Panc1 (cell line): Measurements from ENCODE around the gene YOD1.

Experiments
- CTCF ChIP-seq: fragments of 450-650 bp; IDR thresholded peaks from 2 replicates; pipeline ENCODE4 v1.5.1; 2017; ENCODE audit warnings: mild to moderate bottlenecking
- POLR2AphosphoS5 ChIP-seq: IDR thresholded peaks from 2 replicates; pipeline ENCODE4 v1.6.1; 2012; ENCODE audit warnings: mild to moderate bottlenecking, low read depth, low read length, moderate library complexity
- REST ChIP-seq, 2 experiments: IDR thresholded peaks; 2 replicates each; pipeline ENCODE4 v1.6.1; 2011 to 2012; ENCODE audit warnings: low read depth in 2 of 2, control low read depth in 1 of 2, low read length in 1 of 2, mild to moderate bottlenecking in 1 of 2, moderate library complexity in 1 of 2; ENCODE audit not compliant: insufficient read depth in 1 of 2
- SIN3A ChIP-seq: IDR thresholded peaks from 2 replicates; pipeline ENCODE4 v1.6.1; 2012; ENCODE audit warnings: low read depth, mild to moderate bottlenecking, low read length, moderate library complexity, borderline replicate concordance; ENCODE audit not compliant: insufficient read depth
- TCF7L2 ChIP-seq: IDR thresholded peaks from 2 replicates; pipeline ENCODE4 v1.6.1; 2011; ENCODE audit warnings: mild to moderate bottlenecking, low read depth, low read length, inconsistent platforms

DNA sequence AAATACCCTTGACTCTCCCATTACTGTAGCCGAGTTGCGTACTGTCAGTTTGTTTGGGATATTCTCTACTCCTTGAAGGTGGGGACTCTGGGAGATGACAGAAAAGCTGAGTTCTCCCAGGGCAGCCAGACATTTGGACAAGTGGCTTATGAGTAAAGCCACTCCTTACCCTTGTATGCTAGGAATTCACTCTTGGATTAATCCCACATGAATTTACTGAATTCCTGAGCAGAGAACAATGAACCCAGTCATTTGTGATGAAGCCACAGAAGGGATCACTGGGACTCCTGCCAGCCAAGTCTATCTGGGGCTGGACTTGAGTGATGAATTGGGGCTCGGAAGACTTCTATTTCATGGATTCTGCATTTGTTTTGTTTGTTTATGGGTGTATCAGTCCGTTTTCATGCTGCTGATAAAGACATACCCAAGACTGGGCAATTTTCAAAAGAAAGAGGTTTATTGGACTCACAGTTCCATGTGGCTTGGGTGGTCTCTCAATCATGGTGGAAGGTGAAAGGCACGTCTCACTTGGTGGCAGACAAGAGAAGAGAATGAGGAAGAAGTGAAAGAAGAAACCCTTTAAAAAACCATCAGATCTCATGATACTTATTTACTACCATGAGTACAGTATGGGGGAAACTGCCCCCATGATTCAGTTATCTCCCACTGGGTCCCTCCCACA, 43.5 kb downstream of the YOD1 start:
- TF ChIP-seq CTCF, result no peak
- no peak for TF ChIP-seq POLR2AphosphoS5
- TF ChIP-seq REST (IDR thresholded peaks at IDR 0.05; ENCODE audit: insufficient read depth in 1 of 2, low read depth in 2 of 2, low read length in 1 of 2), result no peak
- no peak for TF ChIP-seq SIN3A
- TF ChIP-seq TCF7L2, result no peak
